ENCODE results near the gene EDIL3.
"Not testable (repeated sequence)": the region's sequence is repeated elsewhere in the genome, so short reads cannot be mapped to it uniquely, and the experiment has no call there.

EDIL3 gene

GRCh38 chr5:84301535-84301934, 83.1 kb downstream of the EDIL3 start:
- FAIRE-seq: no peak
- TF ChIP-seq CTCF (IDR thresholded peaks at IDR 0.05; ENCODE audit: insufficient read depth, missing control alignments): no peak
- DNase-seq (ENCODE audit: insufficient read length, low spot score): no peak

- TF ChIP-seq CTCF (IDR thresholded peaks at IDR 0.05; ENCODE audit: insufficient read depth, missing control alignments): no peak
- DNase-seq (ENCODE audit: insufficient read length, low spot score): no peak
- FAIRE-seq: no peak
These were observed 84.7 kb downstream of the EDIL3 start for GRCh38 chr5:84299959-84300358.

GRCh38 chr5:84298628-84299027, 86.1 kb downstream of the EDIL3 start:
- FAIRE-seq: no peak
- TF ChIP-seq CTCF (IDR thresholded peaks at IDR 0.05; ENCODE audit: insufficient read depth, missing control alignments): no peak
- no peak for DNase-seq (ENCODE audit: insufficient read length, low spot score)

- not testable (repeated sequence) for FAIRE-seq; DNase-seq (ENCODE audit: insufficient read length, low spot score)
These were observed 87.0 kb downstream of the EDIL3 start for GRCh38 chr5:84297641-84298040.

- FAIRE-seq: no peak
- DNase-seq (ENCODE audit: insufficient read length, low spot score): no peak
These were observed 91.7 kb downstream of the EDIL3 start for GRCh38 chr5:84292788-84293653.

GRCh38 chr5:84292000-84292642, 92.6 kb downstream of the EDIL3 start:
- FAIRE-seq: no peak
- no peak for DNase-seq (ENCODE audit: insufficient read length, low spot score)
- no peak for TF ChIP-seq CTCF (IDR thresholded peaks at IDR 0.05; ENCODE audit: insufficient read depth, missing control alignments)

More at GRCh38 chr5:84292788-84293653, 91.7 kb downstream of the EDIL3 start:
- TF ChIP-seq CTCF (IDR thresholded peaks at IDR 0.05; ENCODE audit: insufficient read depth, missing control alignments): no peak

GRCh38 chr5:84290673-84291072, 94.0 kb downstream of the EDIL3 start:
- FAIRE-seq (no peak), DNase-seq (ENCODE audit: insufficient read length, low spot score) (no peak)
- no peak for TF ChIP-seq CTCF (IDR thresholded peaks at IDR 0.05; ENCODE audit: insufficient read depth, missing control alignments)

Data from D721Med (cell line).